Fibroblast of mammary gland (primary cell): ENCODE results near the gene INSRR.

ENCODE experiments used
- DNase-seq: peaks from one replicate; pipeline ENCODE4 v3.0.0-alpha.2; 2010; ENCODE audit warnings: low read depth
- H3K4me3 ChIP-seq: 2 replicates; pipeline ENCODE4 v1.5.1; 2011; ENCODE audit warnings: low read depth, mild to moderate bottlenecking, low read length, moderate library complexity; ENCODE audit not compliant: control insufficient read depth
- TF ChIP-seq, protein P1 (sequence below): conservative IDR thresholded peaks from 2 replicates; pipeline ENCODE4 v1.5.1; 2011; ENCODE audit warnings: low read depth, low read length, inconsistent platforms; ENCODE audit not compliant: control insufficient read depth, insufficient read depth

The INSRR gene

GRCh38 chr1:156858959-156859522, at the start of gene INSRR:
TSS of gene INSRR (minus strand) at chr1:156859117. CDS start at chr1:156858621, 496 bp downstream.
- DNase-seq = no peak
- peak within 1 kb of the TSS; percentile 0 for H3K4me3 ChIP-seq
- TF ChIP-seq, protein P1, sequence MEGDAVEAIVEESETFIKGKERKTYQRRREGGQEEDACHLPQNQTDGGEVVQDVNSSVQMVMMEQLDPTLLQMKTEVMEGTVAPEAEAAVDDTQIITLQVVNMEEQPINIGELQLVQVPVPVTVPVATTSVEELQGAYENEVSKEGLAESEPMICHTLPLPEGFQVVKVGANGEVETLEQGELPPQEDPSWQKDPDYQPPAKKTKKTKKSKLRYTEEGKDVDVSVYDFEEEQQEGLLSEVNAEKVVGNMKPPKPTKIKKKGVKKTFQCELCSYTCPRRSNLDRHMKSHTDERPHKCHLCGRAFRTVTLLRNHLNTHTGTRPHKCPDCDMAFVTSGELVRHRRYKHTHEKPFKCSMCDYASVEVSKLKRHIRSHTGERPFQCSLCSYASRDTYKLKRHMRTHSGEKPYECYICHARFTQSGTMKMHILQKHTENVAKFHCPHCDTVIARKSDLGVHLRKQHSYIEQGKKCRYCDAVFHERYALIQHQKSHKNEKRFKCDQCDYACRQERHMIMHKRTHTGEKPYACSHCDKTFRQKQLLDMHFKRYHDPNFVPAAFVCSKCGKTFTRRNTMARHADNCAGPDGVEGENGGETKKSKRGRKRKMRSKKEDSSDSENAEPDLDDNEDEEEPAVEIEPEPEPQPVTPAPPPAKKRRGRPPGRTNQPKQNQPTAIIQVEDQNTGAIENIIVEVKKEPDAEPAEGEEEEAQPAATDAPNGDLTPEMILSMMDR = no peak

- DNase-seq = no peak
- TF ChIP-seq, protein P1 = no peak
- H3K4me3 ChIP-seq = no peak overlapping the region
These were observed 49.6 kb upstream of the INSRR start for GRCh38 chr1:156908541-156908940.

DNA sequence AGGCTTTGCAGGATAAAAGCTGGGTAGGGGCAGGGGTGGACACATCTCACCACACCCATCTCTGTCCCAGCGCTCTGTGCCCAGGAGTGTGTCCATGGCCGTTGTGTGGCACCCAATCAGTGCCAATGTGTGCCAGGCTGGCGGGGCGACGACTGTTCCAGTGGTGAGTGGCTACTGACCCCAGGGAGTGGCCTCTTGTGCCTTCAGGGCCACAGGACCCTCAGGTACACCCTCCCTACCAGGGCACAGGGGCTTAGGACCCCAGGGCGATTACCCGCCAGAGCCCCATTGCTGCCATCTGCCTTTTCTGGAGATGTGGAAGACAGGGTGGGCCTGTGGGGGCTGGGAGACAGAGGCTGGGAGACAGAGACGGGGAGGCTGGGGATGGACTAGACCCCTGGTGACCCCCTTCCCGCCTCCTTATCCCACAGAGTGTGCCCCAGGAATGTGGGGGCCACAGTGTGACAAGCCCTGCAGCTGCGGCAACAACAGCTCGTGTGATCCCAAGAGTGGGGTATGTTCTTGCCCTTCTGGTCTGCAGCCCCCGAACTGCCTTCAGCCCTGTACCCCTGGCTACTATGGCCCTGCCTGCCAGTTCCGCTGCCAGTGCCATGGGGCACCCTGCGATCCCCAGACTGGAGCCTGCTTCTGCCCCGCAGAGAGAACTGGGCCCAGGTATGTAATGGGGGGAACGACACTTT, 47.4 kb upstream of the INSRR start:
- TF ChIP-seq, protein P1 = no peak
- no peak overlapping the region for H3K4me3 ChIP-seq
- no peak for DNase-seq

DNA sequence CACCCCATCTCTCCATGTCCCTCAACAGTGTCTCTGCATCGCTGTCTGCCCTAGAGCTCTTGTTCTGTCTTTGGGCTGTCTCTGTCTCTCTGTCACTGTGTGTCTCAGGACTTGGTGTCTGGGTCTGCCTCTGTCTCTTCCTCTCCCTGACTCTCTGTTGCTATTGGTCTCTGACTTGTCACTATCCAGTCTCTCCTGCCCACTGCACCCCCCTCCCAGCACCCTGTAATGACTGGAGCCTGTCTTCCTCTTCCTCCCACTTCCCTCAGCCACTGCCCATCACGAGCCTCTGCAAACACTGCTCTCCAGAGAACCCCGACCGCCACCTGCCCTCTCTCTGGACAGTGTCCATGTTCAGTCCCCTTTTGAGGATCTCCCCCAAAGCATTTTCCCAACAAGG, 46.7 kb upstream of the INSRR start:
- TF ChIP-seq, protein P1 = no peak
- DNase-seq = no peak
- H3K4me3 ChIP-seq = no peak overlapping the region

DNA sequence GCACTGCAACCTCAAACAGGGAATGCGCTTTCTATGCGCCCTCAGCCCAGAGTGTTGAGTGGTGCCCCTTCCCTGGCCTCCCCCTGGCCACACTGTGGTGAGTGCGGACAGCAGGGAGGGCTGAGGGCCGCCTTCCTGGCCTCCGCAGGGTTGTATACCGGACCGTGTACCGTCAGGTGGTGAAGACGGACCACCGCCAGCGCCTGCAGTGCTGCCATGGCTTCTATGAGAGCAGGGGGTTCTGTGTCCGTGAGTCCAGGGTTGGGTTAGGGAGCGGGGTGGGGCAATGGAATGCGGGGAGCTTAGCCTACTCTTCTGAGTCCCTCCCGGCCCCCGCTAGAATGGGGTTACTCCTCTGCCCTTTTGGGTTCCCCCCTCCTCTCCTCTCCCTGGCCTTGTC, 46.3 kb upstream of the INSRR start:
- no peak overlapping the region for H3K4me3 ChIP-seq
- TF ChIP-seq, protein P1 = no peak
- DNase-seq = no peak

- H3K4me3 ChIP-seq = no peak overlapping the region
- TF ChIP-seq, protein P1 = no peak
- no peak for DNase-seq
These were observed 45.5 kb upstream of the INSRR start for GRCh38 chr1:156904187-156904959.
